MM.1S (cell line): ENCODE measurements around the gene BIRC6.

Experiments
- EZH2 ChIP-seq: fragments of 300-600 bp; sonication (generic); optimal IDR thresholded peaks from 2 replicates; pipeline ENCODE3; 2017; ENCODE audit warnings: low read depth, mild to moderate bottlenecking, antibody characterized with exemption, low read length, mixed read lengths
- EZH2phosphoT487 ChIP-seq: fragments of 300-600 bp; sonication (generic); IDR thresholded peaks from 2 replicates; pipeline ENCODE4 v1.6.1; 2018; ENCODE audit warnings: antibody characterized with exemption, low read length
- TF ChIP-seq, protein P1 (sequence below): fragments of 300-600 bp; sonication (generic); IDR thresholded peaks from 2 replicates; pipeline ENCODE4 v1.5.1; 2016; ENCODE audit warnings: antibody characterized with exemption, low read length, mixed read lengths

DNA sequence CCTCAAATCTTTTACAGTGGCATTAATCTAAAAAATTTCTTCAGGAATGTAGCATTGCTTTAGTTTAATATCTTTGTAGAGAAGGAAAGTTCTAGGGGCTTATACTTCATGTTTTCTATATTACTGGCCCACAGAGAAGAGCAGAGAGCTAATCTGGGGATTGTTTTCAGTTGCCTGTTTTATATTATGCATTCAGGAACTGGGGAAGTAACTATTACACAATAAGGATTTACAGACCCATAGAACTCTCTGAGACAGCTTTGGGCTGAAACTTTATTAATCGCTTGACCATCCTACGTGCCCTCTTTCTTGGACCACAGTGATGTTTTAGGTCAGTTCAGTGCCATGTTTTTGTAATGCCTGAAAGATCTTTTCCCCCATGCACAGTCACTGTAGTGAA is 29.9 kb downstream of the BIRC6 start:
- TF ChIP-seq EZH2 (no peak), EZH2phosphoT487 (no peak)
- TF ChIP-seq, protein P1, sequence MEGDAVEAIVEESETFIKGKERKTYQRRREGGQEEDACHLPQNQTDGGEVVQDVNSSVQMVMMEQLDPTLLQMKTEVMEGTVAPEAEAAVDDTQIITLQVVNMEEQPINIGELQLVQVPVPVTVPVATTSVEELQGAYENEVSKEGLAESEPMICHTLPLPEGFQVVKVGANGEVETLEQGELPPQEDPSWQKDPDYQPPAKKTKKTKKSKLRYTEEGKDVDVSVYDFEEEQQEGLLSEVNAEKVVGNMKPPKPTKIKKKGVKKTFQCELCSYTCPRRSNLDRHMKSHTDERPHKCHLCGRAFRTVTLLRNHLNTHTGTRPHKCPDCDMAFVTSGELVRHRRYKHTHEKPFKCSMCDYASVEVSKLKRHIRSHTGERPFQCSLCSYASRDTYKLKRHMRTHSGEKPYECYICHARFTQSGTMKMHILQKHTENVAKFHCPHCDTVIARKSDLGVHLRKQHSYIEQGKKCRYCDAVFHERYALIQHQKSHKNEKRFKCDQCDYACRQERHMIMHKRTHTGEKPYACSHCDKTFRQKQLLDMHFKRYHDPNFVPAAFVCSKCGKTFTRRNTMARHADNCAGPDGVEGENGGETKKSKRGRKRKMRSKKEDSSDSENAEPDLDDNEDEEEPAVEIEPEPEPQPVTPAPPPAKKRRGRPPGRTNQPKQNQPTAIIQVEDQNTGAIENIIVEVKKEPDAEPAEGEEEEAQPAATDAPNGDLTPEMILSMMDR = no peak
